Measurements from ENCODE around the gene SLITRK5. TPM values are rescaled to one million over a fixed set of nuclear protein-coding genes. Genes with fewer than 3 reads are reported as not detected.

Gene SLITRK5, protein sequence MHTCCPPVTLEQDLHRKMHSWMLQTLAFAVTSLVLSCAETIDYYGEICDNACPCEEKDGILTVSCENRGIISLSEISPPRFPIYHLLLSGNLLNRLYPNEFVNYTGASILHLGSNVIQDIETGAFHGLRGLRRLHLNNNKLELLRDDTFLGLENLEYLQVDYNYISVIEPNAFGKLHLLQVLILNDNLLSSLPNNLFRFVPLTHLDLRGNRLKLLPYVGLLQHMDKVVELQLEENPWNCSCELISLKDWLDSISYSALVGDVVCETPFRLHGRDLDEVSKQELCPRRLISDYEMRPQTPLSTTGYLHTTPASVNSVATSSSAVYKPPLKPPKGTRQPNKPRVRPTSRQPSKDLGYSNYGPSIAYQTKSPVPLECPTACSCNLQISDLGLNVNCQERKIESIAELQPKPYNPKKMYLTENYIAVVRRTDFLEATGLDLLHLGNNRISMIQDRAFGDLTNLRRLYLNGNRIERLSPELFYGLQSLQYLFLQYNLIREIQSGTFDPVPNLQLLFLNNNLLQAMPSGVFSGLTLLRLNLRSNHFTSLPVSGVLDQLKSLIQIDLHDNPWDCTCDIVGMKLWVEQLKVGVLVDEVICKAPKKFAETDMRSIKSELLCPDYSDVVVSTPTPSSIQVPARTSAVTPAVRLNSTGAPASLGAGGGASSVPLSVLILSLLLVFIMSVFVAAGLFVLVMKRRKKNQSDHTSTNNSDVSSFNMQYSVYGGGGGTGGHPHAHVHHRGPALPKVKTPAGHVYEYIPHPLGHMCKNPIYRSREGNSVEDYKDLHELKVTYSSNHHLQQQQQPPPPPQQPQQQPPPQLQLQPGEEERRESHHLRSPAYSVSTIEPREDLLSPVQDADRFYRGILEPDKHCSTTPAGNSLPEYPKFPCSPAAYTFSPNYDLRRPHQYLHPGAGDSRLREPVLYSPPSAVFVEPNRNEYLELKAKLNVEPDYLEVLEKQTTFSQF
- total RNA-seq, result under 1 TPM in 1 of 2 donors, not detected in 1; under 0.01 TPM

GRCh38 chr13:87671031-87671752, at the start of gene SLITRK5:
Gene SLITRK5, plus strand, starts transcription at chr13:87671371. Its CDS starts 4,018 bp downstream, at chr13:87675389.

